Activated CD4-positive, alpha-beta T cell treated with anti-CD3 and anti-CD28 coated beads, Interleukin-2, amount 10 ng/mL, durations not matched to agents 24 days and 14 days (primary cell): ENCODE data around the gene BICD1. TPM values are rescaled to one million over a fixed set of nuclear protein-coding genes. Genes with fewer than 3 reads are reported as not detected.
"Not testable (repeated sequence)": the region's sequence is repeated elsewhere in the genome, so short reads cannot be mapped to it uniquely, and the experiment has no call there.

ENCODE experiments used
- DNase-seq: peaks from one replicate; pipeline ENCODE4 v3.0.0; 2022
- H3K27ac Mint-ChIP-seq: one replicate; pipeline ENCODE4 v1.8.0; 2022; ENCODE audit warnings: mild to moderate bottlenecking, mixed read lengths
- H3K27me3 Mint-ChIP-seq: one replicate; pipeline ENCODE4 v1.8.0; 2022; ENCODE audit warnings: mixed read lengths
- H3K36me3 Mint-ChIP-seq: one replicate; pipeline ENCODE4 v1.8.0; 2022; ENCODE audit warnings: low read depth, mild to moderate bottlenecking, mixed read lengths
- H3K4me1 Mint-ChIP-seq: one replicate; pipeline ENCODE4 v1.8.0; 2021; ENCODE audit warnings: mixed read lengths
- H3K4me3 Mint-ChIP-seq: one replicate; pipeline ENCODE4 v1.8.0; 2022; ENCODE audit warnings: mild to moderate bottlenecking, moderate library complexity, mixed read lengths
- H3K9me3 Mint-ChIP-seq: one replicate; pipeline ENCODE4 v1.8.0; 2021; ENCODE audit warnings: mixed read lengths
- intact Hi-C: fragments of 100-400 bp; cut with micrococcal nuclease; formaldehyde crosslinking; loops from one replicate; pipeline ENCODE4 v1.15.1; 2023
- total RNA-seq: library from RNA; stranded (reverse); gene quantifications from 2 replicates; pipeline ENCODE4 v1.2.3, GENCODE V29; 2022

The BICD1 gene
- total RNA-seq, 1 donor from 2014 or later, result 18.2 TPM

- H3K27ac Mint-ChIP-seq, result no peak overlapping the region
- H3K4me3 Mint-ChIP-seq, result no peak overlapping the region
- intact Hi-C loops, result no loop called here
- H3K36me3 Mint-ChIP-seq, result peaks cover 2% of the 10 kb centered on the region
- peaks cover under 1% of the 10 kb centered on the region for H3K4me1 Mint-ChIP-seq
- H3K9me3 Mint-ChIP-seq, result peaks cover 3% of the 10 kb centered on the region
- no peak for DNase-seq
- no peaks in the 10 kb centered on the region for H3K27me3 Mint-ChIP-seq
These were observed 56.9 kb downstream of the BICD1 start for GRCh38 chr12:32163596-32163995.

GRCh38 chr12:32166510-32166909 lies 59.9 kb downstream of the BICD1 start:
- Mint-ChIP-seq H3K9me3 (peaks cover 3% of the 10 kb centered on the region), H3K4me1 (no peaks in the 10 kb centered on the region)

GRCh38 chr12:32170437-32170998 lies 63.9 kb downstream of the BICD1 start:
- Mint-ChIP-seq H3K27ac (no peak overlapping the region), H3K27me3 (no peaks in the 10 kb centered on the region), H3K36me3 (no peaks in the 10 kb centered on the region), H3K4me3 (no peak overlapping the region), H3K9me3 (no peaks in the 10 kb centered on the region), H3K4me1 (no peaks in the 10 kb centered on the region)
- DNase-seq, result no peak
- intact Hi-C loops, result no loop called here

More at GRCh38 chr12:32166510-32166909, 59.9 kb downstream of the BICD1 start:
- H3K4me3 Mint-ChIP-seq, result no peak overlapping the region
- no peak overlapping the region for H3K27ac Mint-ChIP-seq
- no peaks in the 10 kb centered on the region for H3K27me3 Mint-ChIP-seq
- intact Hi-C loops, result no loop called here
- DNase-seq, result no peak
- peaks cover 2% of the 10 kb centered on the region for H3K36me3 Mint-ChIP-seq

- Mint-ChIP-seq H3K9me3 (peaks cover 3% of the 10 kb centered on the region), H3K4me1 (no peaks in the 10 kb centered on the region), H3K27me3 (no peaks in the 10 kb centered on the region), H3K27ac (no peak overlapping the region), H3K4me3 (no peak overlapping the region), H3K36me3 (no peaks in the 10 kb centered on the region)
- DNase-seq, result no peak
- intact Hi-C loops, result no loop called here
These were observed 64.6 kb downstream of the BICD1 start for GRCh38 chr12:32171211-32171610.

- intact Hi-C loops, result no loop called here
- no peak overlapping the region for H3K4me3 Mint-ChIP-seq
- no peak for DNase-seq
- H3K36me3 Mint-ChIP-seq, result no peaks in the 10 kb centered on the region
- peaks cover 3% of the 10 kb centered on the region for H3K9me3 Mint-ChIP-seq
- no peaks in the 10 kb centered on the region for H3K27me3 Mint-ChIP-seq
- no peak overlapping the region for H3K27ac Mint-ChIP-seq
- H3K4me1 Mint-ChIP-seq, result no peaks in the 10 kb centered on the region
These were observed 70.0 kb downstream of the BICD1 start for GRCh38 chr12:32176606-32177005.

- Mint-ChIP-seq H3K27ac (no peak overlapping the region), H3K4me1 (no peaks in the 10 kb centered on the region), H3K4me3 (no peak overlapping the region), H3K36me3 (no peaks in the 10 kb centered on the region), H3K27me3 (no peaks in the 10 kb centered on the region), H3K9me3 (peaks cover 3% of the 10 kb centered on the region)
- DNase-seq, result no peak
- intact Hi-C loops, result no loop called here
These were observed 71.8 kb downstream of the BICD1 start for GRCh38 chr12:32178341-32179010.

DNA sequence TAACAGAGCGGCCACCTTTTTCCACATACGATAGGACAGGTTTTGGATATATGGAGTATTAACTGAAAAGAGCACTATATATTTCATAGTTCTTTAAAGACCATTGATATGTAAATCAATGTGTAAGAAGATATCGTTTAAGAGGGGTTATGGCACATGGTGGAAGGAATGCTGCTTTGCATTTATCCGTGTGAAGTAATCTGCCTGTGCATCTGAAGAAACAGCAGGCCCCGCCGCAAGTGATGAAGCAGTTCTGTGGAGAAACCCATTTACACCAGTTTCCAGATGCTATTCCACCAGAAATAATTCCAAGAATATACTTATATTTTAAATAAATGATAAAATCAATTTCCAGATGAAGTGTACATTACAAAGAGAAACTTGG lies 72.4 kb downstream of the BICD1 start:
- intact Hi-C loops, result no loop called here
- no peaks in the 10 kb centered on the region for H3K36me3 Mint-ChIP-seq
- no peaks in the 10 kb centered on the region for H3K27me3 Mint-ChIP-seq

GRCh38 chr12:32181498-32182175 lies 75.0 kb downstream of the BICD1 start:
- intact Hi-C loops, result no loop called here
- Mint-ChIP-seq H3K9me3 (no peaks in the 10 kb centered on the region), H3K27me3 (no peaks in the 10 kb centered on the region), H3K4me1 (no peaks in the 10 kb centered on the region), H3K36me3 (no peaks in the 10 kb centered on the region), H3K4me3 (no peak overlapping the region), H3K27ac (no peak overlapping the region)
- no peak for DNase-seq

More for the DNA sequence above, 72.4 kb downstream of the BICD1 start:
- Mint-ChIP-seq H3K27ac (no peak overlapping the region), H3K9me3 (peaks cover 3% of the 10 kb centered on the region), H3K4me3 (no peak overlapping the region), H3K4me1 (no peaks in the 10 kb centered on the region)
- DNase-seq, result no peak

- intact Hi-C loops, result no loop called here
- H3K9me3 Mint-ChIP-seq, result no peaks in the 10 kb centered on the region
These were observed 77.0 kb downstream of the BICD1 start for GRCh38 chr12:32183650-32184049.

GRCh38 chr12:32187127-32187526 lies 80.5 kb downstream of the BICD1 start:
- H3K27me3 Mint-ChIP-seq, H3K4me1 Mint-ChIP-seq, H3K9me3 Mint-ChIP-seq, DNase-seq, H3K4me3 Mint-ChIP-seq, intact Hi-C loops, H3K27ac Mint-ChIP-seq, H3K36me3 Mint-ChIP-seq: not testable (repeated sequence)

More at GRCh38 chr12:32183650-32184049, 77.0 kb downstream of the BICD1 start:
- no peak for DNase-seq
- H3K4me3 Mint-ChIP-seq, result no peak overlapping the region
- H3K27me3 Mint-ChIP-seq, result no peaks in the 10 kb centered on the region
- H3K27ac Mint-ChIP-seq, result no peak overlapping the region
- no peaks in the 10 kb centered on the region for H3K36me3 Mint-ChIP-seq
- H3K4me1 Mint-ChIP-seq, result no peaks in the 10 kb centered on the region

DNA sequence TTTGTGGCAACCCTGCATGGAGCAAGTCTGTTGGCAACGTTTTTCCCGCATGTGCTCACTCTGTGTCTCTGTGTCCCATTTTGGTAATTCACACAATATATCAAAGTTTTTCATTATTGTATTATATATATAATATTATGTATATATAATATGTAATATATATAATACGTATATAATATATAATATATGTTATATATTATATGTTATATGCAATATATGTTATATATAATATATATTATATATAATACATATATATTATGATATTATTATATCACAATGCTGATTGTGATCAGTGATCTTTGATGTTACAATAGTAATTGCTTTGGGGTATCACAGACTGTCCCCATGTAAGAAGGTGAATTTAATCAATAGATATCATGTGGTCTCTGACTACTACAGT lies 84.8 kb downstream of the BICD1 start:
- intact Hi-C loops, result no loop called here

DNA sequence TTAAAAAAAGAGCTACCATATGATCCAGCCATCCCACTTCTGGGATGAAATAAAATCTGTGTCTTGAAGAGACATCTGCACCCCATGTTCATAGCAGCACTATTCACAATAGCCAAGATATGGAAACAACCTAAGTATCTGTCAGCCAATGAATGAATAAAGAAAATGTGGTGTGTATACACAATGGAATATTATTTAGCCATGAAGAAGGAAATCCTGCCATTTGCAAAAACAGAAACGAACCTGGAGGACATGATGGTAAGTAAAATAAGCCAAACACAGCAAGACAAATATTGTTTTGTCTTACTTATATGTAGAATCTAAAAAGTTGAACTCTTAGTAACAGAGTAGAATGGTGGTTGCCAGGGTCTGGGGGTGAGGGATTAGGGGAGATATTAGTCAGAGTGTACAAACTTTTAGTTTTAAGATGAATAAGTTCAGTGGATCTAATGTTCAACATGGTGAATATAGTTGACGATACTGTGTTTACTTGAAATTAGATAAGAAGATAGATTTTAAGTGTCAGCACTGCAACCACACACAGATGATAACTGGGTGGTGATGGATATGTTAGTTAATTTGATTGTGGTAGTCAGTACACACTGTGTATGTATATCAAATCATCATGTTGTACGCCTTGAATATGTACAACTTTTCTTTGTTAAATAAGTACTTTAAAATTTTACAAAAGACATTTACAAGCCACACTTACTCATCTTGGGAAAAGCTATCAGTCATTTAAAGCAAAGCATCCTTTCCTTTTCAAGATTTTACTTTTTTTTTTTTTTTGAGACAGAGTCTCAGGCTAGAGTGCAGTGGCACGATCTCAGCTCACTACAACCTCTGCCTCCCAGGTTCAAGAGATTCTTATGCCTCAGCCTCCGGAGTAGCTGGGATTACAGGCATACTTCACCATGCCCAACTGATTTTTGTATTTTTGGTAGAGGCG lies 89.9 kb downstream of the BICD1 start:
- H3K4me1 Mint-ChIP-seq, result peaks cover 6% of the 10 kb centered on the region
- H3K36me3 Mint-ChIP-seq, result peaks cover 5% of the 10 kb centered on the region
- H3K27ac Mint-ChIP-seq, result no peak overlapping the region
- H3K9me3 Mint-ChIP-seq, result peaks cover 31% of the 10 kb centered on the region
- no peaks in the 10 kb centered on the region for H3K27me3 Mint-ChIP-seq
- intact Hi-C loops, result loop anchor here (5.0 kb wide), 1 partner anchor 61 kb away; no protein-coding TSS in a partner anchor
- no peak for DNase-seq
- no peak overlapping the region for H3K4me3 Mint-ChIP-seq

More for the DNA sequence above, 84.8 kb downstream of the BICD1 start:
- H3K9me3 Mint-ChIP-seq, result peaks cover 31% of the 10 kb centered on the region
- H3K4me3 Mint-ChIP-seq, result no peak overlapping the region
- H3K36me3 Mint-ChIP-seq, result peaks cover 5% of the 10 kb centered on the region
- no peaks in the 10 kb centered on the region for H3K4me1 Mint-ChIP-seq
- no peaks in the 10 kb centered on the region for H3K27me3 Mint-ChIP-seq
- H3K27ac Mint-ChIP-seq, result no peak overlapping the region
- DNase-seq, result no peak

DNA sequence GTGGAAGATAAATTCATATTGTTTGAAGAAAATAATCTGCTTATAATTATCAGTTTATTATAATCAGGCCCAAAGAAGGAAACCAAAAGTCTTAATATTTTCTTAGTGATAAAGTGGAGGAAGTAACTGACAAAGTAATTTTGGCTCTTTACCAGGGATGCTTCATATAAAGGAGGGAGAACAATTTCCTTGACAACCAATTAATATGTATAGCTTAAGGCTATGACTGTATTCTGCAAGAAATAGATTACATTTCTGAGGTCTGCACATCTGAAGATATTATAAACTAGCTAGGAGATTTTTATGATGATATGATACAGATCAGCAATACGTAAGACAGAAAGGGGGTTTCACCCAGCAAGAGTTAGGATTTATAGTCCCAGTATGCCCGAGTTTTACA lies 90.8 kb downstream of the BICD1 start:
- Mint-ChIP-seq H3K4me3 (no peak overlapping the region), H3K27me3 (no peaks in the 10 kb centered on the region)
- intact Hi-C loops, result loop anchor here (5.0 kb wide), 1 partner anchor 60 kb away; no protein-coding TSS in a partner anchor

More for the DNA sequence above, 90.8 kb downstream of the BICD1 start:
- no peak overlapping the region for H3K27ac Mint-ChIP-seq
- peaks cover 27% of the 10 kb centered on the region for H3K9me3 Mint-ChIP-seq
- peaks cover 5% of the 10 kb centered on the region for H3K36me3 Mint-ChIP-seq
- DNase-seq, result no peak
- H3K4me1 Mint-ChIP-seq, result peaks cover 6% of the 10 kb centered on the region
